T-helper 1 cell treated with Interleukin-12 subunit alpha and Interleukin-12 subunit beta and Interleukin-4 antibody, amounts not matched to agents 30 μg/mL and 1 μg/mL, for 36 hours (primary cell): ENCODE results near the gene ADA.

Experiments
- H3K27ac Mint-ChIP-seq: one replicate; pipeline ENCODE4 v1.8.0; 2021; ENCODE audit warnings: mild to moderate bottlenecking, mixed read lengths
- H3K27me3 Mint-ChIP-seq: one replicate; pipeline ENCODE4 v1.8.0; 2021; ENCODE audit warnings: low read depth, mixed read lengths
- H3K36me3 Mint-ChIP-seq: one replicate; pipeline ENCODE4 v1.8.0; 2021; ENCODE audit warnings: low read depth, mixed read lengths
- H3K4me1 Mint-ChIP-seq: one replicate; pipeline ENCODE4 v1.8.0; 2021; ENCODE audit warnings: low read depth, mixed read lengths
- H3K4me3 Mint-ChIP-seq: one replicate; pipeline ENCODE4 v1.8.0; 2021; ENCODE audit warnings: mild to moderate bottlenecking, moderate library complexity, mixed read lengths
- H3K9me3 Mint-ChIP-seq: one replicate; pipeline ENCODE4 v1.8.0; 2021; ENCODE audit warnings: mixed read lengths

Gene ADA

GRCh38 chr20:44615169-44615791 is 36.2 kb downstream of the ADA start:
- Mint-ChIP-seq H3K36me3 (peaks cover 35% of the 10 kb centered on the region), H3K27me3 (no peaks in the 10 kb centered on the region), H3K27ac (peak overlapping the region; percentile 74), H3K9me3 (no peaks in the 10 kb centered on the region), H3K4me3 (no peak overlapping the region), H3K4me1 (peaks cover 38% of the 10 kb centered on the region)

- H3K9me3 Mint-ChIP-seq: no peaks in the 10 kb centered on the region
- H3K27ac Mint-ChIP-seq: no peak overlapping the region
- peaks cover 28% of the 10 kb centered on the region for H3K36me3 Mint-ChIP-seq
- H3K4me1 Mint-ChIP-seq: peaks cover 41% of the 10 kb centered on the region
- H3K4me3 Mint-ChIP-seq: no peak overlapping the region
- H3K27me3 Mint-ChIP-seq: no peaks in the 10 kb centered on the region
Measured at GRCh38 chr20:44614525-44614924, 37.0 kb downstream of the ADA start.

GRCh38 chr20:44613575-44613974 is 37.9 kb downstream of the ADA start:
- peak overlapping the region; percentile 4 for H3K27ac Mint-ChIP-seq
- H3K4me3 Mint-ChIP-seq: no peak overlapping the region
- no peaks in the 10 kb centered on the region for H3K9me3 Mint-ChIP-seq
- H3K4me1 Mint-ChIP-seq: peaks cover 37% of the 10 kb centered on the region
- H3K36me3 Mint-ChIP-seq: peaks cover 25% of the 10 kb centered on the region
- no peaks in the 10 kb centered on the region for H3K27me3 Mint-ChIP-seq

- peaks cover 11% of the 10 kb centered on the region for H3K36me3 Mint-ChIP-seq
- no peaks in the 10 kb centered on the region for H3K27me3 Mint-ChIP-seq
- H3K9me3 Mint-ChIP-seq: no peaks in the 10 kb centered on the region
- H3K4me1 Mint-ChIP-seq: peaks cover 19% of the 10 kb centered on the region
- H3K27ac Mint-ChIP-seq: peak overlapping the region; percentile 82
- peak overlapping the region; percentile 63 for H3K4me3 Mint-ChIP-seq
Measured at GRCh38 chr20:44610313-44610962, 41.1 kb downstream of the ADA start.

- Mint-ChIP-seq H3K4me3 (peak overlapping the region; percentile 45), H3K4me1 (peaks cover 13% of the 10 kb centered on the region), H3K27me3 (no peaks in the 10 kb centered on the region), H3K27ac (peak overlapping the region; percentile 82), H3K36me3 (peaks cover 7% of the 10 kb centered on the region), H3K9me3 (no peaks in the 10 kb centered on the region)
Measured at GRCh38 chr20:44609516-44610312, 41.8 kb downstream of the ADA start.

- peaks cover 3% of the 10 kb centered on the region for H3K36me3 Mint-ChIP-seq
- no peaks in the 10 kb centered on the region for H3K9me3 Mint-ChIP-seq
- no peaks in the 10 kb centered on the region for H3K27me3 Mint-ChIP-seq
- peaks cover 13% of the 10 kb centered on the region for H3K4me1 Mint-ChIP-seq
- no peak overlapping the region for H3K27ac Mint-ChIP-seq
- no peak overlapping the region for H3K4me3 Mint-ChIP-seq
Measured at GRCh38 chr20:44609006-44609515, 42.4 kb downstream of the ADA start.

- no peaks in the 10 kb centered on the region for H3K27me3 Mint-ChIP-seq
- no peaks in the 10 kb centered on the region for H3K9me3 Mint-ChIP-seq
- no peaks in the 10 kb centered on the region for H3K36me3 Mint-ChIP-seq
- no peak overlapping the region for H3K27ac Mint-ChIP-seq
- no peak overlapping the region for H3K4me3 Mint-ChIP-seq
- peaks cover 13% of the 10 kb centered on the region for H3K4me1 Mint-ChIP-seq
Measured at GRCh38 chr20:44606725-44607441, 44.6 kb downstream of the ADA start.

GRCh38 chr20:44603327-44603726 is 48.2 kb downstream of the ADA start:
- H3K27ac Mint-ChIP-seq: no peak overlapping the region
- H3K4me1 Mint-ChIP-seq: peaks cover 11% of the 10 kb centered on the region
- no peak overlapping the region for H3K4me3 Mint-ChIP-seq
- H3K27me3 Mint-ChIP-seq: no peaks in the 10 kb centered on the region
- no peaks in the 10 kb centered on the region for H3K36me3 Mint-ChIP-seq
- H3K9me3 Mint-ChIP-seq: no peaks in the 10 kb centered on the region

GRCh38 chr20:44601801-44602204 is 49.7 kb downstream of the ADA start:
- peaks cover 16% of the 10 kb centered on the region for H3K4me1 Mint-ChIP-seq
- H3K9me3 Mint-ChIP-seq: no peaks in the 10 kb centered on the region
- no peak overlapping the region for H3K4me3 Mint-ChIP-seq
- H3K27me3 Mint-ChIP-seq: no peaks in the 10 kb centered on the region
- H3K36me3 Mint-ChIP-seq: no peaks in the 10 kb centered on the region
- no peak overlapping the region for H3K27ac Mint-ChIP-seq

- Mint-ChIP-seq H3K9me3 (no peaks in the 10 kb centered on the region), H3K27me3 (no peaks in the 10 kb centered on the region), H3K4me3 (no peak overlapping the region), H3K4me1 (peaks cover 16% of the 10 kb centered on the region), H3K36me3 (no peaks in the 10 kb centered on the region), H3K27ac (no peak overlapping the region)
Measured at GRCh38 chr20:44601236-44601671, 50.2 kb downstream of the ADA start.

GRCh38 chr20:44600758-44601201 is 50.7 kb downstream of the ADA start:
- Mint-ChIP-seq H3K4me1 (peaks cover 16% of the 10 kb centered on the region), H3K9me3 (no peaks in the 10 kb centered on the region), H3K36me3 (no peaks in the 10 kb centered on the region), H3K27me3 (no peaks in the 10 kb centered on the region), H3K4me3 (no peak overlapping the region), H3K27ac (no peak overlapping the region)

GRCh38 chr20:44600301-44600700 is 51.2 kb downstream of the ADA start:
- Mint-ChIP-seq H3K27ac (peak overlapping the region; percentile 19), H3K27me3 (no peaks in the 10 kb centered on the region), H3K36me3 (no peaks in the 10 kb centered on the region), H3K9me3 (no peaks in the 10 kb centered on the region), H3K4me3 (no peak overlapping the region), H3K4me1 (peaks cover 16% of the 10 kb centered on the region)

- peaks cover 16% of the 10 kb centered on the region for H3K4me1 Mint-ChIP-seq
- H3K27me3 Mint-ChIP-seq: no peaks in the 10 kb centered on the region
- no peak overlapping the region for H3K27ac Mint-ChIP-seq
- no peak overlapping the region for H3K4me3 Mint-ChIP-seq
- H3K9me3 Mint-ChIP-seq: no peaks in the 10 kb centered on the region
- no peaks in the 10 kb centered on the region for H3K36me3 Mint-ChIP-seq
Measured at GRCh38 chr20:44599715-44600114, 51.8 kb downstream of the ADA start.
